Endothelial cell (in vitro differentiated cells): ENCODE data around the gene AGPAT2. TPM values are rescaled to one million over a fixed set of nuclear protein-coding genes. Genes with fewer than 3 reads are reported as not detected.

Experiments
- DNase-seq: peaks from one replicate; pipeline ENCODE4 v3.0.0; 2021; ENCODE audit warnings: low spot score
- H3K27ac Mint-ChIP-seq: one replicate; pipeline ENCODE4 v1.8.0; 2021; ENCODE audit warnings: mixed read lengths, inconsistent platforms; ENCODE audit not compliant: unreplicated experiment
- H3K27me3 Mint-ChIP-seq: one replicate; pipeline ENCODE4 v1.8.0; 2021; ENCODE audit warnings: mild to moderate bottlenecking, moderate library complexity, mixed read lengths, inconsistent platforms; ENCODE audit not compliant: unreplicated experiment
- H3K36me3 Mint-ChIP-seq: one replicate; pipeline ENCODE4 v1.8.0; 2021; ENCODE audit warnings: mild to moderate bottlenecking, low read depth, mixed read lengths, inconsistent platforms; ENCODE audit not compliant: unreplicated experiment
- H3K4me1 Mint-ChIP-seq: one replicate; pipeline ENCODE4 v1.8.0; 2021; ENCODE audit warnings: mild to moderate bottlenecking, mixed read lengths, inconsistent platforms; ENCODE audit not compliant: unreplicated experiment
- H3K4me3 Mint-ChIP-seq: one replicate; pipeline ENCODE4 v1.8.0; 2021; ENCODE audit warnings: mild to moderate bottlenecking, mixed read lengths, inconsistent platforms; ENCODE audit not compliant: unreplicated experiment
- H3K9me3 Mint-ChIP-seq: one replicate; pipeline ENCODE4 v1.8.0; 2021; ENCODE audit warnings: mixed read lengths, inconsistent platforms; ENCODE audit not compliant: unreplicated experiment
- CTCF ChIP-seq: fragments of 200-600 bp; sonication (generic); IDR thresholded peaks from one replicate; pipeline ENCODE4 v1.5.0; 2021; ENCODE audit warnings: antibody characterized with exemption; ENCODE audit not compliant: unreplicated experiment
- total RNA-seq: library from RNA; stranded (reverse); fragmentation: NEBNext Ultra II Directional; extraction: Animal tissue kit (Norgen Biotek cat#: 25700); gene quantifications from one replicate; pipeline ENCODE4 v1.2.1, GENCODE V29; 2021; ENCODE audit not compliant: unreplicated experiment

The AGPAT2 gene
- total RNA-seq, 1 donor from 2014 or later, result 38.9 TPM

- TF ChIP-seq CTCF, result no peak
- Mint-ChIP-seq H3K27ac (peak overlapping the region; percentile 83), H3K36me3 (peaks cover 29% of the 10 kb centered on the region)
Measured at GRCh38 chr9:136668983-136669790, 18.1 kb downstream of the AGPAT2 start.

GRCh38 chr9:136667940-136668760 lies 19.1 kb downstream of the AGPAT2 start:
- peaks cover 71% of the 10 kb centered on the region for H3K27me3 Mint-ChIP-seq
- peak overlapping the region; percentile 90 for H3K4me3 Mint-ChIP-seq
- no peaks in the 10 kb centered on the region for H3K9me3 Mint-ChIP-seq
- H3K36me3 Mint-ChIP-seq, result peaks cover 32% of the 10 kb centered on the region
- DNase-seq, result no peak
- no peak for TF ChIP-seq CTCF
- peaks cover 8% of the 10 kb centered on the region for H3K4me1 Mint-ChIP-seq
- no peak overlapping the region for H3K27ac Mint-ChIP-seq

More at GRCh38 chr9:136668983-136669790, 18.1 kb downstream of the AGPAT2 start:
- Mint-ChIP-seq H3K27me3 (peaks cover 72% of the 10 kb centered on the region), H3K9me3 (no peaks in the 10 kb centered on the region), H3K4me1 (peaks cover 11% of the 10 kb centered on the region), H3K4me3 (peak overlapping the region; percentile 90)
- no peak for DNase-seq

- Mint-ChIP-seq H3K9me3 (no peaks in the 10 kb centered on the region), H3K36me3 (peaks cover 34% of the 10 kb centered on the region), H3K27ac (no peak overlapping the region), H3K4me1 (peaks cover 8% of the 10 kb centered on the region), H3K4me3 (peak overlapping the region; percentile 83), H3K27me3 (peaks cover 69% of the 10 kb centered on the region)
- no peak for DNase-seq
- no peak for TF ChIP-seq CTCF
Measured at GRCh38 chr9:136667214-136667939, 19.9 kb downstream of the AGPAT2 start.

GRCh38 chr9:136666372-136667213 lies 20.7 kb downstream of the AGPAT2 start:
- H3K27me3 Mint-ChIP-seq, result peaks cover 65% of the 10 kb centered on the region

More at GRCh38 chr9:136666372-136667213, 20.7 kb downstream of the AGPAT2 start:
- TF ChIP-seq CTCF, result no peak
- Mint-ChIP-seq H3K9me3 (no peaks in the 10 kb centered on the region), H3K36me3 (peaks cover 34% of the 10 kb centered on the region), H3K27ac (peak overlapping the region; percentile 93), H3K4me1 (peaks cover 8% of the 10 kb centered on the region), H3K4me3 (peak overlapping the region; percentile 96)
- no peak for DNase-seq
